ENCODE data around the gene METTL16. TPM values are rescaled to one million over a fixed set of nuclear protein-coding genes. Genes with fewer than 3 reads are reported as not detected.

Gene METTL16
- total RNA-seq, 1 experiment from 2014 or later: 28.6 TPM

- H3K27me3 Mint-ChIP-seq (ENCODE audit: unreplicated experiment): no peaks in the 10 kb centered on the region
- H3K4me1 Mint-ChIP-seq (ENCODE audit: low read depth, unreplicated experiment): peaks cover 30% of the 10 kb centered on the region
- peak overlapping the region; percentile 57 for H3K27ac Mint-ChIP-seq (ENCODE audit: unreplicated experiment)
- no peak for TF ChIP-seq CTCF (IDR thresholded peaks at IDR 0.05; ENCODE audit: unreplicated experiment)
- H3K9me3 Mint-ChIP-seq (ENCODE audit: low read depth, unreplicated experiment): no peaks in the 10 kb centered on the region
- BruUV-seq (replicated peaks): no TSS peak
- intact Hi-C loops (cut with micrococcal nuclease; ENCODE audit: unreplicated experiment): loop anchor here (2.0 kb wide), 1 partner anchor 21 kb away; no protein-coding TSS in a partner anchor
- DNase-seq: no peak
- H3K36me3 Mint-ChIP-seq (ENCODE audit: insufficient read depth, unreplicated experiment): peaks cover 93% of the 10 kb centered on the region
- H3K4me3 Mint-ChIP-seq (ENCODE audit: low read depth, unreplicated experiment): peak overlapping the region; percentile 94
- CTCF ChIA-PET: no interaction called here
These were observed 115.5 kb downstream of the METTL16 start for GRCh38 chr17:2396192-2396567.

GRCh38 chr17:2395258-2396181 is 116.2 kb downstream of the METTL16 start:
- peak overlapping the region; percentile 57 for H3K27ac Mint-ChIP-seq (ENCODE audit: unreplicated experiment)
- H3K4me1 Mint-ChIP-seq (ENCODE audit: low read depth, unreplicated experiment): peaks cover 30% of the 10 kb centered on the region
- H3K9me3 Mint-ChIP-seq (ENCODE audit: low read depth, unreplicated experiment): no peaks in the 10 kb centered on the region
- peak overlapping the region; percentile 94 for H3K4me3 Mint-ChIP-seq (ENCODE audit: low read depth, unreplicated experiment)
- TSS peak; percentile 1 for BruUV-seq (replicated peaks)
- H3K36me3 Mint-ChIP-seq (ENCODE audit: insufficient read depth, unreplicated experiment): peaks cover 86% of the 10 kb centered on the region
- no peak for TF ChIP-seq CTCF (IDR thresholded peaks at IDR 0.05; ENCODE audit: unreplicated experiment)
- peak; percentile 37 for DNase-seq
- H3K27me3 Mint-ChIP-seq (ENCODE audit: unreplicated experiment): no peaks in the 10 kb centered on the region
- intact Hi-C loops (cut with micrococcal nuclease; ENCODE audit: unreplicated experiment): loop anchor here (2.0 kb wide), 1 partner anchor 21 kb away; no protein-coding TSS in a partner anchor
- CTCF ChIA-PET: no interaction called here

DNA sequence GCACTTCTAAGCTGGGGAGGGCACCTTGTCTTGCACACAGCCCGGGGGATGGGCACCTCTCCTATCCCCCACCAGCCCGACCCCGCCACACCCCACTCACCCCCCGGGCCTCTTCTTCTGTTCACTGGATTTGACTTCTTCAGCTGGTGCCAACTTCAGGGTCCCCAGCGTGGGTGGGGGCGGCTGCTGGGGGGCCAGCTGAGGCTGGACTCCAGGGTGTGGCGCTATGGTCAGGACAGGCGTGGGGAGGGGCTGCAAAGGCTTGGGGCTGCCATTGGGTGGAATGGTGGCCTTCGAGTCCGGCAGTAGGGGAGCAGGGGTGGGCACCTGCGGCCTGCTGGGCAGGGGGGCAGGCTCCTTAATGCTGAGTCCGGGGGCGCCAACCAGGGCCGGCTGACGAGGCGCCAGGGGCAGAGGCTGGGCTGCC is 116.9 kb downstream of the METTL16 start:
- H3K9me3 Mint-ChIP-seq (ENCODE audit: low read depth, unreplicated experiment): no peaks in the 10 kb centered on the region

More for the DNA sequence above, 116.9 kb downstream of the METTL16 start:
- DNase-seq: no peak
- Mint-ChIP-seq H3K4me3 (ENCODE audit: low read depth, unreplicated experiment) (no peak overlapping the region), H3K4me1 (ENCODE audit: low read depth, unreplicated experiment) (peaks cover 30% of the 10 kb centered on the region), H3K36me3 (ENCODE audit: insufficient read depth, unreplicated experiment) (peaks cover 79% of the 10 kb centered on the region), H3K27ac (ENCODE audit: unreplicated experiment) (peak overlapping the region; percentile 94), H3K27me3 (ENCODE audit: unreplicated experiment) (no peaks in the 10 kb centered on the region)
- BruUV-seq (replicated peaks): no TSS peak
- TF ChIP-seq CTCF (IDR thresholded peaks at IDR 0.05; ENCODE audit: unreplicated experiment): no peak
- intact Hi-C loops (cut with micrococcal nuclease; ENCODE audit: unreplicated experiment): no loop called here
- CTCF ChIA-PET: no interaction called here
